ENCODE measurements around the gene CCT6B.
"Not testable (repeated sequence)": the region's sequence is repeated elsewhere in the genome, so short reads cannot be mapped to it uniquely, and the experiment has no call there.

Gene CCT6B

GRCh38 chr17:34961093-34961911 is at the start of gene CCT6B, which contains the start of gene ZNF830:
Gene CCT6B, minus strand, starts transcription at chr17:34961460. Its CDS starts 67 bp downstream, at chr17:34961393.
Gene ZNF830, plus strand, starts transcription at chr17:34961540. Its CDS starts 27 bp downstream, at chr17:34961567.
- peak; percentile 77 to 85 for DNase-seq

GRCh38 chr17:35010093-35010492 is 48.8 kb upstream of the CCT6B start:
- no peak for DNase-seq

GRCh38 chr17:35006961-35007360 is 45.7 kb upstream of the CCT6B start:
- DNase-seq = no peak

- no peak for DNase-seq
Observed at GRCh38 chr17:35006345-35006744, 45.1 kb upstream of the CCT6B start.

DNA sequence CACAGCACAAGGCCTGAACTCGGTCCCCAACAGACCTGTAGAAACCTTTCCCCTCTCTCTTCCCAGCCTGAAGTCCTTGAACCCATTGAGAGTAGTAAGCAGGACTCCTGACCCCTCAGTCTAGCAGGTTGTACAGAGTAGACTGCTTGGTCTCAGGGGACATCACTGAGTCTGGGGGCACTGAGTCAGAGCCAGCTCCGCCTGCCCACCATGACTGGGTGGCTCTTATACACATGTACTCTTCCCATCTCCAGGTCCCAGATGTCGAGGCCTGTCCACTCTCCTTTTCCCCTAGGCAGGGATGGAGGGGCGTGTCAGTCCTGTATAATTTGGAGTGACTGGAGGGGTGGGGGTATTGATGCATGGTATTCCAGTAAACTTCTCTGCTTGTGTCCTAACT is 42.5 kb upstream of the CCT6B start:
- no peak for DNase-seq

- DNase-seq = no peak
Observed at GRCh38 chr17:35002876-35003551, 41.8 kb upstream of the CCT6B start.

DNA sequence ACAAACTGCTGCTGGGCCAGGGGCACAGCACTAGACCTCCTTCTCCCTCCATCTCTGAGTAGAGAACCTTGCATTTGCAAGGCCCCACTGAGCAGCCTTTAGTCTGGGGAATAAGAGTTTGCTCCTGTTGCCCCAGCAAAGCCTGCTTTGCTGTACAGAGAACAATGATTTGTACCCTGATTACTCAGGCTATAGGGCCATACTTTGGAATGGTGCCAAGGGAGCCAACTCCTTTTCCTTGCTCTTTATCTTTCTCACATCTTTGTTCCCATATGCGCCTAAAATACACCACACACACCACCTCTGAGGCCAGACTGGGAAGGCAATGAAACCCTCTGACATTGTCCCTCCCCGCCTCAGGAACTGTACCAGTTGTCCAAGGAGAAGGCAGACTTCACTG is 40.3 kb upstream of the CCT6B start:
- no peak for DNase-seq

DNA sequence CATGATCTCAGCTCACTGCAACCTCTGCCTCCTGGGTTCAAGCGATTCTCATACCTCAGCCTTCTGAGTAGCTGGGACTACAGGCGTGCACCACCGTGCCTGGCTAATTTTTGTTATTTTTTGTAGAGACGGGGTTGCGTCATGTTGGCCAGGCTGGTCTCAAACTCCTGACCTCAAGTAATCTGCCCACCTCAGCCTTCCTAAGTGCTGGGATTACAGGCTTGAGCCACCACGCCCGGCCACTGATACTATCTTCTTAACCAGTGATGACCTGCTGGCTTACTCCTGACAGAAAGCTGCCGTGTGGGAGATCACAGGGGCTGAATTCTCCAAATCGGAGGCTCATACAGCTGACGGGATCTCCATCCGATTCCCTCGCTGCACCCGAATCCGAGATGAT is 39.7 kb upstream of the CCT6B start:
- DNase-seq = not testable (repeated sequence)

- DNase-seq = no peak
Observed at GRCh38 chr17:34999456-34999855, 38.2 kb upstream of the CCT6B start.

DNA sequence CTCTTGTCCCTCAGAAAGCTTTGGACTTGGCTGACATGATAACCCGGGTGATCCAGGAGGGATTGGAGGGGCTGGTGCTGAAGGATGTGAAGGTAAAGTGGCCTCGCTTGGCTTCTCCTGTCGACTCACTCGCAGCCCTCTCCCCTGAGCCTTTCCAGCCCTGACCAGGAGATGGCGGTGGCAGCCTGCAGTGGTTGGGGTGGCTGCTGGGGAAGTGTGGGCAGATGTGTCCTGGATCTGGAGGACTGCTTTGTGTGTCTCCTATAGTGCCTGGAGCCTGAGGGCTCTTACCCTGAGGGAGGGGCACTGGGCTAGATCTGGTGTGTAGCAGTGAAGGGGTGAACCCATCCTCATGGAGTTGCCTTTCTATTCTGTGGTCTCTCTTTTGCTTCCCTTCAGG is 36.9 kb upstream of the CCT6B start:
- peak; percentile 69 to 77 for DNase-seq

DNA sequence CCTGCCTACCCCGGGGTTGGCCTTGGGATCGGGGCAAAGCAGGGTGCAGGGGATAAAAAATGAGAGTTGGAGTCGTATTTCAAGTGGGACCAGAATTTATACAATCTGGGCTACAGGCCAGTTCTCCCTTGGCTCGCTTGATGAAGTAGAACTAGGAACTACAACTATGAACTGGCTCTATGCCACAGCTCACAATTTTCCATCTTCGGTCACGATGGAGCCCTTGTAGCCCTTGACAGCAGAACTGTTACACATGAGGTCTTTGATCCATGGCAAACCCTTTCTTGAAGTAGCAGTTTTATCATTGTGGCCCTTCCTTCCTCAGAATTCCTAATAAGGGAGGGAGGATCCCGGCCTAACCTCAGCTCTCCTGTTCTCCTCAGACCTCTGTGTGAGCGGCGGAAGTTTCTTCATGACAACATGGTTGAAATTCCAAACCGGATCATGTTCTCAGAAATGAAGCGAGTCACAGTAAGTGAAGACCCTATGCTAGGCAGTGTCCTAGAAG is 36.1 kb upstream of the CCT6B start:
- DNase-seq = no peak

DNA sequence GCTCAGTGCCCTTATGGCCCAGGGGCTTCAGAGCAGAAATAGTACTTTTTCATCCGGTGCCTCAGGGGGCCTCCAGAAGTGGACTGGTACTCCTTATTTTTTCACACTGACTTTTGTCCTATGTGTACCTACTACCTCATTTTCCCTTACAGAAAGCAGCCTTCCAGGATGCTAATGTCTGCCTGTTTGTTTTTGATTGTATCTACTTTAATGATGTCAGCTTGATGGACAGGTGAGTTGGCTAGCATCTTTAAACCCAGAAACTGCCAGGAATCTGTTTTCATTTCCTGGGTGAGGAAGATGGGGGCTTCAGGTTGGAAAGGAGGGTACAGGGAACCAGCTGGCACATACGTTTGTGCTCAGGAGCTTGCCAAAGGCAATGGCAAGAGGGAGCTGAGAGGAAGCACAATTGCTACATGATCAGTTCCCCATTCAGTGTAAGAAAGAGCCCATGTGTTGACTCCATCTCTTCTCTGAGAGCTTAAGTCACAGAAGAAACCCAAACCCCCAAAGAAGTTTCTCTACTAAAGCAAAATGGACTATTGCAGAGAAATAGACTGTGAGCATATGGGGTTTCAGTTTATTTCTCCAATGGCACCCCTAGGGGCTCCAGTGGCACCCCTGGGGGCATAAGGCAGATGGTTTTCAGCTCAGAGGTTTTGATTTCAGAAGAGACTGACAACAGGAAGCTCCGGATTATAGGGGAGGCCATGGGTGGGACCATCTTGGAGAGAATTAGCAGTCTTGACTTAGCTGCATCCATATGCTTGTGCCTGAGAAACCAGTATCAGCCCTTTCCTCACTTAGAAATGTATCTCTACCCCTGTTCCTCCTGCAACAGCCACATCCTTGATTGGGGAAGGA is 35.4 kb upstream of the CCT6B start:
- DNase-seq = no peak

DNA sequence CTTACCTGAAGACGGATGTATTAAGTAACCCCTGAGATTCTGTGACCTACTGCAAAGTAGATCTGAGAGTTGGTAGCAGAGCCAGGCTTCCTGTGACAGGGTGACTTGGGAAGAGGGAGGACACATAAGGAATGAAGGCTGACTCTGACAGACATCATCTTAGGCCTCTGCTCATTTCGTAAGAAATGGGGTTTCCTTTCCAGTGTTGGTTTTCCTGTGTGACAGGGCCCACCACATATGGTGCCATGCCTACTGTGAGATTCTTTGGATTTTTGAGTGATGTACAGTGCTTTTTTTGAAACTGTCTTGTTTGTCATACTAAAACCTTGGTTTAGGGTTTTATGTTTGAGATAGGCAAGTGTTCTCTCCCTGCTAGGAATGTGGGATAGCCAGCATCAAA is 31.8 kb upstream of the CCT6B start:
- DNase-seq = no peak

- no peak for DNase-seq
Observed at GRCh38 chr17:34991606-34992005, 30.3 kb upstream of the CCT6B start.

GRCh38 chr17:34990921-34991365 is 29.7 kb upstream of the CCT6B start:
- no peak for DNase-seq

DNA sequence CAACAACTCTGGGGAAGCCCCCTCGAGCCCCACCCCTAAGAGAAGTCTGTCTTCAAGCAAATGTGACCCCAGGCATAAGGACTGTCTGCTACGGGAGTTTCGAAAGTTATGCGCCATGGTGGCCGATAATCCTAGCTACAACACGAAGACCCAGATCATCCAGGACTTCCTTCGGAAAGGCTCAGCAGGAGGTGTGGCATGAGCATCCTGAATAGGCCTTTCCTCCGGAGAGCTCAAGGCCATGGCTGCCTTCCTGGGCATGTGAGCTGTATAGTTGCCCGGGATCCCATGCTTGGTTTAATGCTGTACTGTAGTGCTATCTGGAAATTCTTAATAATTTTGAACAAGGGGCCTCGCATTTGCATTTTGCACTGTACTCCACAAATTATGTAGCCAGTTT is 28.2 kb upstream of the CCT6B start:
- DNase-seq = no peak

DNA sequence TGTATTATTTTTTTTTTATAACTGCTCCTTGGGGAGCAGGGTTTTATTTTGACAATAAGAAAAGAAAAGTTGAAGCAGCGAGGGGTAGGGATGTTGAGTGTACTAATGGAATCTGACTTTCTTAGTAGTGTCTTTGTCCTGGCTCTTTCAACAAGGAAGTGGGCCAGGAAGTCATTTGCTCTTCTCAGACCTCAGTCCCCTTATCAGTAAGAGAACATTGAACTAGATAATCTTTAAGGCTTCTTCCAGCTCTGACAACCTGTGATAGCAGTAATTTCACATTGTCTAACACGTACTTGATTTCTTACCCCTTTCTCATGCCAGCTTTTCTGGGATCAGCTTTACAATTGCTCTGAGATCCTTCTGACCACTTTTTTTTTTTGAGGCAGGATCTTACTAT is 27.4 kb upstream of the CCT6B start:
- no peak for DNase-seq

- DNase-seq = no peak
Observed at GRCh38 chr17:34987232-34987631, 26.0 kb upstream of the CCT6B start.

DNA sequence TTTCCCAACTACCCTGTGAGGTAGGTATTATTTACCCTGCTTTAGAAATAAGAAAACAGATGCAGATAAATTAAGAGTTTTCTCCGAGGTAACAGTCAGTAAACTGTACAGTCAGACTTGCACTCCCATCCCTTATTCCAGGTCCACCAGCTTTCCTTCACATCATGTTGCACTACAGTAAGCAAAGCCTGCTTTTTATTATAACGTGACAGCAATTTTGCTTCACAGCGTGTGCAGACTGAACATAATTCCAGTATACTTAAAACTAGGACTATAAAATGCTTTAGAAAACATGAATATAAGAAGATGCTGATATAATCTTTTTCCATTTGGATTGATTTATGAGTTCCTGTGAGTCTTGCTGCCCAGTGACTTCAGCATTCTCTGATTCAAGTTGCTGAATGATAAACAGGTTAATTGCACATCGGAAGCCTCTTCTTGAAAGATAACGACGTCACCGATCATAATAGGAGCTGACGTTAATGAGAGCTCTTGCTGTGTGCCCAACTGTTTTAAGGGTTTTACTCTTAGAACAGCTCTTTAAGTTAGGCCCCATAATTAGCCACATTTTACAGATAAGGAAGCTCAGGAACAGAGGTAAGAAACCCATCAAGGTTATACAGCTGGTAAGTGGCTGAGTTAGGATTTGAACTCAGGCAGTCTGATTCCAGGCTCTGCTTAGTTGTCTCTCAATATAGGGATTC is 20.4 kb upstream of the CCT6B start:
- DNase-seq = no peak

DNA sequence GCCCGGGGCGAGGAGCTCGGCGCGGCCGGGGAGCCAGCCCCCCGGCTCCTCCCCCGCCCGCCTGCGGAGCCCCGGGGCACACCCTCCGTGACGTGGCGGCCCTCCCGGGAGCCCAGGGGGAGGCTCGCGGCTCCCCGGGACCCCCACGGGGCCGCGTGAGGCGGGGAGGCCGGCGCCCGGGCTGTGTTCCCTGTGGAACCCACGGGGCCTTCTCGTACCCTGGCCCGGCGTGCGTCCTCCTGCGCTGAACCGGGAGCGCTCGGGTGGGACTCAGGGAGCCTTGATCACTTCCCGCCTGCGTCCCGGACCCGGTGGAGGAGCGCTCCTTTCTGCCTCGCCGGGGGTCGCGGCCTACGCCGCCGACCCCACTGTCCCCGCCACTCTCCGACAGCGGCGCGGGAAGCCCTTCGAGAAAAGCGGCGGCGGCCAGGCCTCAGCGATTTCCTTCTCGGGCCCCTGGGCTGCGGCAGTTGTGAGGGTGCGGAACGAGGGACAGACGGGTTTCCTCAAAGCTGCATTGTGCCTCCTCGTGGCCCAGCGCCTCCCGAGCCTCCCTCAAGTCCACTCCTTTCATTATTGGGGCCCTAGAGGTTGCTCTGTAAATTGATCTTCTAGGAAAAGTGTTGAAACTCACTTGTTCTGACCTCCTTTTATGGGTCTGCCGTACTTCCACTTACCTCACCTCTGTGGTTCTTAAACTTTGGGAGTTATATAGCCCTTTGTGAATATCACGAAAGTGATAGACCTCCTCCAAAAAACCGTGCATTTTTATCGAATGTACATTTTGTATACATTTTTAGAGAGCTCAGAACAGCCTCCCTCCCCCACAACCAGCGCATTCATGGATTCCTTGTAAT is 19.6 kb upstream of the CCT6B start:
- DNase-seq = peak; percentile 37 to 46

- DNase-seq = peak; percentile 88 to 92
Observed at GRCh38 chr17:34980353-34980680, 19.1 kb upstream of the CCT6B start, which contains the start of gene LIG3. Gene LIG3, plus strand, starts transcription at chr17:34980512. Its CDS starts 2,494 bp downstream, at chr17:34983006.

Measured in stimulated activated CD4-positive, alpha-beta T cell treated with anti-CD3 and anti-CD28 coated beads, Interleukin-2, amount 100 ng/mL, for 48 hours (primary cell).